ENCODE measurements around the gene RPS6KA2.

The RPS6KA2 gene

DNA sequence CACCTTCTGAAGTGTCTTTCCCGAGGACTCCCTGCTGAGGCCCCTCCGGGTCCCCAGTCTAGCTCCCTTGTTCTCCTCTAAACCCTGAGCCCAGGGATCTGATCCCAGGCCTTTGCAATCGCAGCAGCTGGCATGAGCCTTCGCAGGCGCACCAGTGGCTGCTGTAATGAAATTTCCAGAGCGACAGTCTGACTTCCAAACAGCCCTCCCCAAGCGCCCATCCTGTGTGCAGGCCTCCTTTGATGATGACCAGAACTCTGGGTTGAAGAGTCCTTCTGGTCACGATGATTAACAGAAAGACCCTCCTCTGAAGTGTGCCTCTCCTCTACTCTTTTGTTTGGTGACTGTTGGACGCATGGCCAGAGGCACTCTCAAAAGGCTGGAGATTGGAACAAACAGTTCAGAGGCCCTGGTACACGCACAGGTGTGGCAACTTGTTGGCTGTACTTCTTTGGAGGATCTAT is 155.2 kb downstream of the RPS6KA2 start:
- Histone ChIP-seq H3K9ac (ENCODE audit: insufficient read length) (no peak overlapping the region), H3K27ac (no peak overlapping the region), H3K4me3 (no peak overlapping the region), H3K9me3 (ENCODE audit: low read depth, low read length) (no peaks in the 10 kb centered on the region), H3K36me3 (ENCODE audit: insufficient read depth, low read length) (no peaks in the 10 kb centered on the region)
- no peak for TF ChIP-seq POLR2AphosphoS5 (IDR thresholded peaks at IDR 0.05; ENCODE audit: borderline replicate concordance, low read depth, low read length)
- TF ChIP-seq EZH2 (IDR thresholded peaks at IDR 0.05), result no peak
- TF ChIP-seq FOXP2 (optimal IDR thresholded peaks at IDR 0.05; ENCODE audit: control extremely low read depth, extremely low read length, insufficient read depth), result no peak
- DNase-seq (ENCODE audit: low read depth, low spot score), result no peak

DNA sequence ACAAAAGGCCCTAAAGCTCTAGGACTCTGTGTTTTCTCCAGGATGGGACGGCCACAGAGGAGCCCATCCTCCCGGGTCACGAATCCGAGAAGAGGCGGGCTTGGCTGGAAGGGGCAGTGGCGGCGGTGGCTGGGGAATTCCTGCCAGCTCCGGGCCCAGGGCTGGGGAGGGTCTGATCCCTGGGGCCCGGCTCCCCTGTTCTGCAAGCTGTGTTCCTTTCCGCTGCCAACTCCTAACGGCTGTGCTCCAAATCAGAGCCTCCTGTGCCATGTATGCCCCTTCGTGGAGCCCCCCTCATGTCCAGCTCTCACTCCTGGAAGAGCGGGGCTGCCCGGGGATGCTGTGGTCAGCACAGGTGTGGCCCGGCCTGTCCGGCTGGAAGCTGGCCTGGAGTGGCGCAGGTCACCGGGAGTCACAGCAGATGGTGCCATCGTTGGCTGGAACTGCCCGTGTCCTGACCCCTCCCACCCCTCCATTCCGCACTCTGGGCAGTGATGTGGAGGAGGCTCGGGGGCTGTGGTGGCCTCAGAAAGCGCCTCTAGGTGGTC is 156.1 kb downstream of the RPS6KA2 start:
- Histone ChIP-seq H3K4me3 (no peak overlapping the region), H3K9ac (ENCODE audit: insufficient read length) (no peak overlapping the region), H3K9me3 (ENCODE audit: low read depth, low read length) (no peaks in the 10 kb centered on the region), H3K36me3 (ENCODE audit: insufficient read depth, low read length) (no peaks in the 10 kb centered on the region), H3K27ac (no peak overlapping the region)
- TF ChIP-seq POLR2AphosphoS5 (IDR thresholded peaks at IDR 0.05; ENCODE audit: borderline replicate concordance, low read depth, low read length) (no peak), EZH2 (IDR thresholded peaks at IDR 0.05) (no peak)
- DNase-seq (ENCODE audit: low read depth, low spot score), result no peak

- no peak for DNase-seq (ENCODE audit: low read depth, low spot score)
- TF ChIP-seq POLR2AphosphoS5 (IDR thresholded peaks at IDR 0.05; ENCODE audit: borderline replicate concordance, low read depth, low read length) (no peak), FOXP2 (optimal IDR thresholded peaks at IDR 0.05; ENCODE audit: control extremely low read depth, extremely low read length, insufficient read depth) (no peak), EZH2 (IDR thresholded peaks at IDR 0.05) (no peak)
- no peak overlapping the region for H3K27ac ChIP-seq
Measured at GRCh38 chr6:166470029-166470862, 156.8 kb downstream of the RPS6KA2 start.

DNA sequence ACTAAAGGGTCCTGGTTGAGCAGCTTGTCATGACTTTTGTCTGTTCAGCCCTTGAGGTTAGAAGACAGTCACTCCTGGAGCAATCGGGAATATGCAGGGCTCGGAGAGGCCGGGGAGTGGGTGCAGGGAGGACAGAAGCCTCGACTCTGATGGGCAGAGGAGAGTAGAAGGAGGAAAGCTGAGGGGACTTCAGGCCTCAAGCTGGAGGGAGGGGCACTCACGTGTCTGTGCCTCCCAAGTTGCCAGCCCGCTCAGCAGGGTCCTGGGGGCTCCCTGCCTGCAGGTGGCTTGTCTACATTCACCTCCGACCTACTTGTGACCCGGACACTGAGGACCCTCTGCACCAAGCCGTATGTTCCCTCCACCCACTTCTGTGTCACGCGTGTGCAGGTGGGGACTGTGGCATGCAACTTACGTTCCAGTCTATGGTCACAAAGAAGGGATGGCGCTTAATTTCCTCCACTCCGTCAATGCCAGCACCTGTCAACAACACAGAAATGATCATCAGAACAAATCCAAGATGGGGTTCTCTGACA is 157.6 kb downstream of the RPS6KA2 start:
- no peak for TF ChIP-seq FOXP2 (optimal IDR thresholded peaks at IDR 0.05; ENCODE audit: control extremely low read depth, extremely low read length, insufficient read depth)
- TF ChIP-seq EZH2 (IDR thresholded peaks at IDR 0.05), result no peak
- no peak for TF ChIP-seq POLR2AphosphoS5 (IDR thresholded peaks at IDR 0.05; ENCODE audit: borderline replicate concordance, low read depth, low read length)
- DNase-seq (ENCODE audit: low read depth, low spot score), result no peak
- Histone ChIP-seq H3K27ac (no peak overlapping the region), H3K4me3 (no peak overlapping the region), H3K9ac (ENCODE audit: insufficient read length) (no peak overlapping the region), H3K36me3 (ENCODE audit: insufficient read depth, low read length) (no peaks in the 10 kb centered on the region), H3K9me3 (ENCODE audit: low read depth, low read length) (no peaks in the 10 kb centered on the region)

More at GRCh38 chr6:166470029-166470862, 156.8 kb downstream of the RPS6KA2 start:
- Histone ChIP-seq H3K4me3 (no peak overlapping the region), H3K9ac (ENCODE audit: insufficient read length) (no peak overlapping the region), H3K9me3 (ENCODE audit: low read depth, low read length) (no peaks in the 10 kb centered on the region), H3K36me3 (ENCODE audit: insufficient read depth, low read length) (no peaks in the 10 kb centered on the region)

DNA sequence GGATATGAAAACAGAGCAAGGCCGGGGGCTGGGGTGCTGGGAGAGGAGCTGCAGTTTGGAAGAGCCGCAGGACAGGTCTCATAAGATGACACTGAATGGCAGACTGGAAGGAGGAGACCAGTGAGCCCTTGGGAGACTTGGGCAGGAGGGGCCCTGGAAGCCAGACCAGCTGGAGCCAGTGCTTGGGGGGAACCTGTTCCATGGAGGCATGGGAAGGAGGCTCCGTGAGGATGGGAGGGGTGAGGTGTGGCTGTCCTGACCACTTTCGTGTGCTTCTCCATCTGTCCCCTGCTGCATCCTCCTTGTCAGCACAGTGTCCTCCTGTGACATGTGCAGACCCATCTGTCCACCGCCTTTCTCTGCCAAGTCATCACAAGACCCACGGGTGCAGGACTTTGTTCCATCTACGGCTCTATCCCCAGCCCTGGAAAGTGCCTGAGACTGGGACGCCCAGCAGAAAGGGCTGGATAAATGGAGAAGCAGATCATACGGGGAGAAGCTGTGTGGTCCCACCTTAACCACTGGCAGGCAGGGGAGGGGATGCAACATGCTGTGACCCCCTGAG is 159.5 kb downstream of the RPS6KA2 start:
- no peak overlapping the region for H3K27ac ChIP-seq
- H3K36me3 ChIP-seq (ENCODE audit: insufficient read depth, low read length), result no peaks in the 10 kb centered on the region
- H3K9ac ChIP-seq (ENCODE audit: insufficient read length), result no peak overlapping the region
- no peak overlapping the region for H3K4me3 ChIP-seq
- DNase-seq (ENCODE audit: low read depth, low spot score), result no peak
- TF ChIP-seq EZH2 (IDR thresholded peaks at IDR 0.05) (no peak), FOXP2 (optimal IDR thresholded peaks at IDR 0.05; ENCODE audit: control extremely low read depth, extremely low read length, insufficient read depth) (no peak), POLR2AphosphoS5 (IDR thresholded peaks at IDR 0.05; ENCODE audit: borderline replicate concordance, low read depth, low read length) (no peak)
- H3K9me3 ChIP-seq (ENCODE audit: low read depth, low read length), result no peaks in the 10 kb centered on the region

GRCh38 chr6:166466178-166467122 is 160.6 kb downstream of the RPS6KA2 start:
- no peak for TF ChIP-seq POLR2AphosphoS5 (IDR thresholded peaks at IDR 0.05; ENCODE audit: borderline replicate concordance, low read depth, low read length)
- TF ChIP-seq FOXP2 (optimal IDR thresholded peaks at IDR 0.05; ENCODE audit: control extremely low read depth, extremely low read length, insufficient read depth), result no peak
- no peak for TF ChIP-seq EZH2 (IDR thresholded peaks at IDR 0.05)
- Histone ChIP-seq H3K4me3 (no peak overlapping the region), H3K27ac (no peak overlapping the region), H3K36me3 (ENCODE audit: insufficient read depth, low read length) (no peaks in the 10 kb centered on the region), H3K9ac (ENCODE audit: insufficient read length) (no peak overlapping the region), H3K9me3 (ENCODE audit: low read depth, low read length) (no peaks in the 10 kb centered on the region)
- DNase-seq (ENCODE audit: low read depth, low spot score), result no peak

GRCh38 chr6:166465671-166466087 is 161.4 kb downstream of the RPS6KA2 start:
- H3K4me3 ChIP-seq, result no peak overlapping the region

More at GRCh38 chr6:166465671-166466087, 161.4 kb downstream of the RPS6KA2 start:
- no peak overlapping the region for H3K27ac ChIP-seq
- no peaks in the 10 kb centered on the region for H3K36me3 ChIP-seq (ENCODE audit: insufficient read depth, low read length)
- TF ChIP-seq FOXP2 (optimal IDR thresholded peaks at IDR 0.05; ENCODE audit: control extremely low read depth, extremely low read length, insufficient read depth) (no peak), EZH2 (IDR thresholded peaks at IDR 0.05) (no peak), POLR2AphosphoS5 (IDR thresholded peaks at IDR 0.05; ENCODE audit: borderline replicate concordance, low read depth, low read length) (no peak)
- H3K9me3 ChIP-seq (ENCODE audit: low read depth, low read length), result no peaks in the 10 kb centered on the region
- no peak overlapping the region for H3K9ac ChIP-seq (ENCODE audit: insufficient read length)
- no peak for DNase-seq (ENCODE audit: low read depth, low spot score)

All from SK-N-MC (cell line).